Dermis blood vessel endothelial cell (primary cell): Measurements from ENCODE around the gene KCND1. TPM values are rescaled to one million over a fixed set of nuclear protein-coding genes. Genes with fewer than 3 reads are reported as not detected.
"Not testable (repeated sequence)": the region's sequence is repeated elsewhere in the genome, so short reads cannot be mapped to it uniquely, and the experiment has no call there.

ENCODE experiments used
- DNase-seq: peaks from one replicate; pipeline ENCODE4 v3.0.0; 2010
- total RNA-seq: library from RNA; depleted of rRNA; stranded (reverse); fragments of >200 nt; gene quantifications from 2 replicates; pipeline ENCODE4 v1.2.3, GENCODE V29; 2014

The KCND1 gene
- 0.34 and 0.79 TPM in 2 replicates for total RNA-seq

GRCh38 chrX:48971249-48972219 is at the start of gene KCND1:
KCND1 (minus strand) TSS chrX:48971844; CDS start chrX:48970271, 1,573 bp downstream.
- peak; percentile 33 for DNase-seq

- no peak for DNase-seq
Measured at GRCh38 chrX:49019599-49020249, 48.1 kb upstream of the KCND1 start.

- no peak for DNase-seq
Measured at GRCh38 chrX:49019050-49019449, 47.4 kb upstream of the KCND1 start.

- no peak for DNase-seq
Measured at GRCh38 chrX:49003696-49004095, 32.1 kb upstream of the KCND1 start.

- DNase-seq, result peak; percentile 86
Measured at GRCh38 chrX:49002091-49002935, 30.7 kb upstream of the KCND1 start, which contains the start of gene GRIPAP1. GRIPAP1 (minus strand) TSS chrX:49002264; CDS start chrX:49002229, 35 bp downstream.

- peak; percentile 66 for DNase-seq
Measured at GRCh38 chrX:49001521-49002090, 30.0 kb upstream of the KCND1 start.

- DNase-seq, result no peak
Measured at GRCh38 chrX:49000636-49001035, 29.0 kb upstream of the KCND1 start.

- DNase-seq, result no peak
Measured at GRCh38 chrX:48999030-48999429, 27.4 kb upstream of the KCND1 start.

- DNase-seq, result peak; percentile 3
Measured at GRCh38 chrX:48998391-48998790, 26.7 kb upstream of the KCND1 start.

- no peak for DNase-seq
Measured at GRCh38 chrX:48997865-48998264, 26.2 kb upstream of the KCND1 start.

- DNase-seq, result no peak
Measured at GRCh38 chrX:48997455-48997854, 25.8 kb upstream of the KCND1 start.

GRCh38 chrX:48996969-48997368 is 25.3 kb upstream of the KCND1 start:
- DNase-seq, result peak; percentile 13

- no peak for DNase-seq
Measured at GRCh38 chrX:48992341-48992740, 20.7 kb upstream of the KCND1 start.

GRCh38 chrX:48989483-48989882 is 17.8 kb upstream of the KCND1 start:
- peak; percentile 85 for DNase-seq

GRCh38 chrX:48983896-48984295 is 12.3 kb upstream of the KCND1 start:
- DNase-seq, result no peak

GRCh38 chrX:48983081-48983480 is 11.4 kb upstream of the KCND1 start:
- no peak for DNase-seq

- DNase-seq, result no peak
Measured at GRCh38 chrX:48981178-48981577, 9.5 kb upstream of the KCND1 start.

- DNase-seq, result not testable (repeated sequence)
Measured at GRCh38 chrX:48980341-48980740, 8.7 kb upstream of the KCND1 start.

GRCh38 chrX:48978226-48978625 is 6.6 kb upstream of the KCND1 start:
- DNase-seq, result no peak

GRCh38 chrX:48976086-48976485 is 4.4 kb upstream of the KCND1 start:
- no peak for DNase-seq

- no peak for DNase-seq
Measured at GRCh38 chrX:48975541-48975940, 3.9 kb upstream of the KCND1 start.

GRCh38 chrX:48975041-48975440 is 3.4 kb upstream of the KCND1 start:
- DNase-seq, result no peak
